Tibial nerve (tissue), 4 donors: ENCODE measurements around the gene TMEM94. TPM values are rescaled to one million over a fixed set of nuclear protein-coding genes. Genes with fewer than 3 reads are reported as not detected.

Source experiments
- DNase-seq, 2 donors: peaks; one replicate each; pipeline ENCODE4 v3.0.0-alpha.2; 2019; ENCODE audit warnings: low spot score in 2 of 2
- H3K27ac ChIP-seq, 4 donors: fragments of 200-600 bp; sonication (generic) in 3 of 4; one replicate each; pipeline ENCODE4 v1.5.1; 2017 to 2019; ENCODE audit warnings: mild to moderate bottlenecking in 1 of 4
- H3K27me3 ChIP-seq, 2 donors: fragments of 200-600 bp; sonication (generic) in 1 of 2; one replicate each; pipeline versions ENCODE4 v1.5.1 to v1.6.0; 2017 to 2019
- H3K36me3 ChIP-seq, 3 donors: fragments of 200-600 bp; sonication (generic); one replicate each; pipeline ENCODE4 v1.5.1; 2018 to 2019
- H3K4me1 ChIP-seq, 4 donors: fragments of 200-600 bp; sonication (generic) in 3 of 4; one replicate each; pipeline ENCODE4 v1.5.1; 2017 to 2019
- H3K4me3 ChIP-seq, 4 donors: fragments of 200-600 bp; sonication (generic) in 3 of 4; one replicate each; pipeline ENCODE4 v1.5.1; 2017 to 2019; ENCODE audit warnings: mild to moderate bottlenecking in 1 of 4, moderate library complexity in 1 of 4
- H3K9me3 ChIP-seq, 4 donors: fragments of 200-600 bp; sonication (generic) in 3 of 4; one replicate each; pipeline ENCODE4 v1.5.1; 2017 to 2019
- CTCF ChIP-seq, 5 experiments: fragments of 200-600 bp in 3 of 5; fragments of 450-650 bp in 2 of 5; sonication (generic) in 3 of 5; IDR thresholded peaks; one replicate each; pipeline ENCODE4 v1.5.1; 2016 to 2019; ENCODE audit warnings: antibody characterized with exemption in 5 of 5, mild to moderate bottlenecking in 3 of 5, moderate library complexity in 2 of 5
- EP300 ChIP-seq, 2 donors: sonication (generic); formaldehyde crosslinking; IDR thresholded peaks; one replicate each; pipeline ENCODE4 v1.6.1; 2017; ENCODE audit warnings: antibody characterized with exemption in 2 of 2, mild to moderate bottlenecking in 1 of 2
- POLR2A ChIP-seq, 2 donors: fragments of 450-650 bp; IDR thresholded peaks; one replicate each; pipeline ENCODE4 v1.6.1; 2017; ENCODE audit warnings: antibody characterized with exemption in 2 of 2, mild to moderate bottlenecking in 2 of 2, moderate library complexity in 2 of 2
- WGBS, 2 donors: methylation state at CpG; one replicate each; pipeline ENCODE4 v1.1.5; 2018; 5-methylcytosine and 5-hydroxymethylcytosine counted together
- total RNA-seq, 4 donors: library from RNA; depleted of rRNA; stranded (reverse); fragments of >200 nt; gene quantifications; one replicate each; pipeline ENCODE4 v1.1.0, GENCODE V29; 2016

Gene TMEM94
- total RNA-seq, 4 donors from 2014 or later, result 84.3 to 95.1 (median 89.9) TPM

GRCh38 chr17:75514919-75515495 lies 58.6 kb downstream of the TMEM94 start:
- Histone ChIP-seq H3K9me3 (no peaks in the 10 kb centered on the region), H3K27ac (peak overlapping the region; percentile 85 to 97 (median 90)), H3K4me3 (peak overlapping the region; percentile 82 to 98 (median 88)), H3K4me1 (peaks cover 0 to 65% (median 54%) of the 10 kb centered on the region in 4 donors), H3K36me3 (peaks cover 0 to 13% (median 0%) of the 10 kb centered on the region in 3 donors), H3K27me3 (no peaks in the 10 kb centered on the region)
- WGBS, 2 donors, result 0 to 1% methylated on average over 21 to 33 of the region's 50 CpGs
- DNase-seq, result no peak
- peak in 1 of 2 donors; percentile 72 for TF ChIP-seq POLR2A (IDR thresholded peaks at IDR 0.05)
- TF ChIP-seq EP300 (IDR thresholded peaks at IDR 0.05), result no peak

GRCh38 chr17:75515496-75516254 lies 59.2 kb downstream of the TMEM94 start, which contains the start of gene CASKIN2:
CASKIN2 (minus strand) TSS chr17:75515537; CDS start chr17:75513804, 1,733 bp downstream.
- Histone ChIP-seq H3K27me3 (no peaks in the 10 kb centered on the region), H3K36me3 (peaks cover 0 to 15% (median 0%) of the 10 kb centered on the region in 3 donors), H3K4me1 (peaks cover 0 to 59% (median 48%) of the 10 kb centered on the region in 4 donors), H3K27ac (peak within 1 kb of the TSS; percentile 85 to 97 (median 90)), H3K4me3 (peak within 1 kb of the TSS; percentile 82 to 98 (median 88)), H3K9me3 (no peaks in the 10 kb centered on the region)
- TF ChIP-seq POLR2A (IDR thresholded peaks at IDR 0.05), result no peak
- peak; percentile 97 to 100 (median 99) for TF ChIP-seq CTCF (IDR thresholded peaks at IDR 0.05)
- peak in 1 of 2 donors; percentile 33 for TF ChIP-seq EP300 (IDR thresholded peaks at IDR 0.05)
- WGBS, 2 donors, result 0 to 1% methylated on average over 22 to 55 of the region's 78 CpGs
- DNase-seq, result peak; percentile 93 to 94

- TF ChIP-seq EP300 (IDR thresholded peaks at IDR 0.05) (peak in 1 of 2 donors; percentile 24), CTCF (IDR thresholded peaks at IDR 0.05) (no peak), POLR2A (IDR thresholded peaks at IDR 0.05) (peak in 1 of 2 donors; percentile 36)
- DNase-seq, result peak; percentile 86 to 90
- peaks cover 0 to 53% (median 43%) of the 10 kb centered on the region in 4 donors for H3K4me1 ChIP-seq
- H3K36me3 ChIP-seq, result peaks cover 0 to 19% (median 0%) of the 10 kb centered on the region in 3 donors
- H3K27ac ChIP-seq, result peak within 1 kb of the TSS; percentile 85 to 97 (median 90)
- H3K4me3 ChIP-seq, result peak within 1 kb of the TSS; percentile 82 to 98 (median 91)
- WGBS, 2 donors, result 0 to 1% methylated on average over 12 to 20 of the region's 45 CpGs
- H3K9me3 ChIP-seq, result no peaks in the 10 kb centered on the region
- no peaks in the 10 kb centered on the region for H3K27me3 ChIP-seq
These were observed 59.8 kb downstream of the TMEM94 start, which contains the start of gene TSEN54 for GRCh38 chr17:75516255-75516618. TSEN54 (plus strand) TSS chr17:75516528; CDS start chr17:75516561, 33 bp downstream.

GRCh38 chr17:75516619-75517296 lies 60.3 kb downstream of the TMEM94 start:
- H3K27ac ChIP-seq, result peak overlapping the region in 3 of 4 donors; percentile 75 to 96 (median 80)
- no peak for DNase-seq
- no peaks in the 10 kb centered on the region for H3K9me3 ChIP-seq
- WGBS, 2 donors, result 0% methylated on average over 30 to 31 of the region's 65 CpGs
- peak overlapping the region; percentile 82 to 98 (median 91) for H3K4me3 ChIP-seq
- H3K36me3 ChIP-seq, result peaks cover 0 to 24% (median 0%) of the 10 kb centered on the region in 3 donors
- no peaks in the 10 kb centered on the region for H3K27me3 ChIP-seq
- peaks cover 0 to 48% (median 38%) of the 10 kb centered on the region in 4 donors for H3K4me1 ChIP-seq
- TF ChIP-seq EP300 (IDR thresholded peaks at IDR 0.05) (no peak), POLR2A (IDR thresholded peaks at IDR 0.05) (no peak), CTCF (IDR thresholded peaks at IDR 0.05) (no peak)

GRCh38 chr17:75517297-75517865 lies 60.9 kb downstream of the TMEM94 start:
- H3K27me3 ChIP-seq, result no peaks in the 10 kb centered on the region
- H3K4me3 ChIP-seq, result peak overlapping the region; percentile 82 to 98 (median 91)
- H3K9me3 ChIP-seq, result no peaks in the 10 kb centered on the region
- no peak for DNase-seq
- H3K4me1 ChIP-seq, result peaks cover 0 to 42% (median 32%) of the 10 kb centered on the region in 4 donors
- peak overlapping the region in 3 of 4 donors; percentile 75 to 96 (median 80) for H3K27ac ChIP-seq
- TF ChIP-seq POLR2A (IDR thresholded peaks at IDR 0.05) (no peak), EP300 (IDR thresholded peaks at IDR 0.05) (no peak), CTCF (IDR thresholded peaks at IDR 0.05) (no peak)
- peaks cover 0 to 29% (median 0%) of the 10 kb centered on the region in 3 donors for H3K36me3 ChIP-seq
- whole genome bisulfite sequencing, 2 donors, result 32 to 37% methylated on average over 10 of the region's 10 CpGs
